Fibroblast of pulmonary artery (primary cell): ENCODE data around the gene PAX4.
A peak's percentile ranks its signal among the peaks of the same experiment; 100 is the strongest.

Experiments used
- DNase-seq: peaks from one replicate; pipeline ENCODE4 v3.0.0-alpha.2; 2010; ENCODE audit warnings: low read depth
- H3K4me3 ChIP-seq: replicated peaks from 2 replicates; pipeline ENCODE4 v1.5.1; 2011; ENCODE audit warnings: low read depth, mild to moderate bottlenecking, control low read depth, low read length, moderate library complexity
- CTCF ChIP-seq: IDR thresholded peaks from 2 replicates; pipeline ENCODE4 v1.5.1; 2011; ENCODE audit warnings: mild to moderate bottlenecking, control low read depth, low read length, inconsistent platforms; ENCODE audit errors: missing control alignments

Gene PAX4

DNA sequence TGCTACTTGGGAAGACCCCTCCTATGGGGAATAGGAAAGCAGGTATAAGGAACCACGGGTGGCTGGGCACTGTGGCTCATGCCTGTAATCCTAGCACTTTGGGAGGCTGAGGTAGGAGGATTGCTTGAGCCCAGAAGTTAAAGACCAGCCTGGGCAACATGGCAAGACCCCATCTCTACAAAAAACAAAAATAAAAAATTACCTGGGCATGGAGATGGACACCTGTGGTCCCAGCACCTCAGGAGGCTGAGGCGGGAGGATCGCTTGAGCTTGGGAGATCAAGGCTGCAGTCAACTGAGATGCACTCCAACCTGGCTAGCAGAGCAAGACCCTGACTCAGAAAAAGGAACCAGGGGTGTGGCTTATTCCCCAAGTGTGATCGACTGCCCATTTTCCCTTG is 25.4 kb downstream of the PAX4 start:
- no peak for TF ChIP-seq CTCF
- no peak for DNase-seq
- H3K4me3 ChIP-seq = no peak overlapping the region

GRCh38 chr7:127591591-127591990 is 26.4 kb downstream of the PAX4 start:
- no peak overlapping the region for H3K4me3 ChIP-seq
- no peak for DNase-seq
- no peak for TF ChIP-seq CTCF

DNA sequence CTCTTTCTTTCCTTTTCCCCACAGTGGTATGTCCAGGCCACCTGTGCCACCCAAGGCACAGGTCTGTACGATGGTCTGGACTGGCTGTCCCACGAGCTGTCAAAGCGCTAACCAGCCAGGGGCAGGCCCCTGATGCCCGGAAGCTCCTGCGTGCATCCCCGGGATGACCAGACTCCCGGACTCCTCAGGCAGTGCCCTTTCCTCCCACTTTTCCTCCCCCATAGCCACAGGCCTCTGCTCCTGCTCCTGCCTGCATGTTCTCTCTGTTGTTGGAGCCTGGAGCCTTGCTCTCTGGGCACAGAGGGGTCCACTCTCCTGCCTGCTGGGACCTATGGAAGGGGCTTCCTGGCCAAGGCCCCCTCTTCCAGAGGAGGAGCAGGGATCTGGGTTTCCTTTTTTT is 26.8 kb downstream of the PAX4 start:
- TF ChIP-seq CTCF = no peak
- DNase-seq = no peak
- H3K4me3 ChIP-seq = no peak overlapping the region

- no peak for TF ChIP-seq CTCF
- no peak overlapping the region for H3K4me3 ChIP-seq
- DNase-seq = no peak
Measured at GRCh38 chr7:127589896-127590295, 28.0 kb downstream of the PAX4 start.

DNA sequence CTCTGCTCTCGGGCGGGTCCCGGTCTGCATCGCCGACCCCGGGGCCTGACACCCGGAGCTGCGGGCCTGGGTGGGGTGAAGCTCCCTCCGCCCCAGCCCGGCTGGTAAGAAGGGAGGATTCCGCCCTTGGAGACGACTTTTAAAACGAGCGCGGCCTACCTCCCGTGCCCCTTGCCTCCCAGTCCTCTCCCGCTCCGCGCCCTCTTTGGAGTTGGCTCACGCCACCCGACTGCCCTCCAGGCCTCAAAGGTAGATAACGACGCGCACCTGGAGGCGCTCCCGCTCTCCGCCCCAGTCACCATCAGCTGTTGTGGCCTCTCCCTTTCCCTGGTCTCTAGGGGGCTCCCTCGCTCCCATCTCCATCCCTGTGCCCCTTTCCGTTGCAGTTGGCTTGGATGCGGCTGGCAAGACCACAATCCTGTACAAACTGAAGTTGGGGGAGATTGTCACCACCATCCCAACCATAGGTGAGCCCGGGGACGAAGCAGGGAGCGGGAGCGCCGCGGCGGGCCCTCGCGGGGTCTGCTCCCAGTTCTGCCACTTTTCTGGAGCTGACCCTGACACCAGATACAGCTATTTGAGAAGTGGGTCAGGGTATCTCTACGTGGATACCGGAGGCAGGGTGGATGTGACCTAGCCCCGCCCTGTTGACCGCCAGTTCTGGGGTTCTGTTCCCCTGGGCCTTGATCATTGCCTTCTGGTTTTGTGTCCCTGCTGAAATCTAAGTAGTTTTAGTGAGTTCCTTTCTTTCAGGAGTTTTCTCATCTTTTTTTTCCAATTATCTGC is 29.1 kb downstream of the PAX4 start:
- TF ChIP-seq CTCF = peak; percentile 63
- H3K4me3 ChIP-seq = peak overlapping the region; percentile 90
- DNase-seq = peak; percentile 46

- peak; percentile 80 for DNase-seq
- TF ChIP-seq CTCF = no peak
- H3K4me3 ChIP-seq = peak within 1 kb of the TSS; percentile 90
Measured at GRCh38 chr7:127588019-127588696, 29.8 kb downstream of the PAX4 start, which contains the start of gene ARF5. Gene ARF5 (plus strand): TSS chr7:127588411. CDS start chr7:127588499, 88 bp downstream.
